Esophagus squamous epithelium (tissue), 4 donors: ENCODE measurements around the gene C19orf38.

Experiments used
- POLR2A ChIP-seq, 4 donors: fragments of 450-650 bp; IDR thresholded peaks; one replicate each; pipeline ENCODE4 v1.6.1; 2017; ENCODE audit warnings: antibody characterized with exemption in 4 of 4, mild to moderate bottlenecking in 4 of 4, moderate library complexity in 3 of 4
- TF ChIP-seq, protein P1 (sequence below), 6 experiments: fragments of 450-650 bp in 4 of 6; fragments of 200-600 bp in 2 of 6; sonication (generic) in 2 of 6; IDR thresholded peaks; one replicate each; pipeline ENCODE4 v1.5.1; 2016 to 2019; ENCODE audit warnings: antibody characterized with exemption in 6 of 6, mild to moderate bottlenecking in 4 of 6, moderate library complexity in 4 of 6

DNA sequence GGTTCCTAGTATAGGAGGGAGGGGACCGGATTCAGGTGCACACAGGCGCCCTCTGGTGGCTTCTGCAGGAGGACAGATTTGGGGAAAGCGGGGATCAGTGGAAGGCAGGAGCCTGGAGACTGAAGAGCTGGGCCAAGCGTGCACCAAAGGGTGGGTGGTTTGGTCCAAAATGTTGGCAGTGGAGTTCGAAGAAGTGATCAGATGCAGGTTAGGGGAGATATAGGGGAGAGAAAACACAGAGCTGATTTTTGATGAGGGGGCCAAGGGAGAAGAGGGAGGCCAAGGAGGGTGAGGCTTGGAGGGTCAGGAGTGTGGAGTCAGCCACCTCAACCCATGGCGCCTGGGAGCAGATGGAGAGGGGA, 16.3 kb downstream of the C19orf38 start:
- TF ChIP-seq, protein P1, sequence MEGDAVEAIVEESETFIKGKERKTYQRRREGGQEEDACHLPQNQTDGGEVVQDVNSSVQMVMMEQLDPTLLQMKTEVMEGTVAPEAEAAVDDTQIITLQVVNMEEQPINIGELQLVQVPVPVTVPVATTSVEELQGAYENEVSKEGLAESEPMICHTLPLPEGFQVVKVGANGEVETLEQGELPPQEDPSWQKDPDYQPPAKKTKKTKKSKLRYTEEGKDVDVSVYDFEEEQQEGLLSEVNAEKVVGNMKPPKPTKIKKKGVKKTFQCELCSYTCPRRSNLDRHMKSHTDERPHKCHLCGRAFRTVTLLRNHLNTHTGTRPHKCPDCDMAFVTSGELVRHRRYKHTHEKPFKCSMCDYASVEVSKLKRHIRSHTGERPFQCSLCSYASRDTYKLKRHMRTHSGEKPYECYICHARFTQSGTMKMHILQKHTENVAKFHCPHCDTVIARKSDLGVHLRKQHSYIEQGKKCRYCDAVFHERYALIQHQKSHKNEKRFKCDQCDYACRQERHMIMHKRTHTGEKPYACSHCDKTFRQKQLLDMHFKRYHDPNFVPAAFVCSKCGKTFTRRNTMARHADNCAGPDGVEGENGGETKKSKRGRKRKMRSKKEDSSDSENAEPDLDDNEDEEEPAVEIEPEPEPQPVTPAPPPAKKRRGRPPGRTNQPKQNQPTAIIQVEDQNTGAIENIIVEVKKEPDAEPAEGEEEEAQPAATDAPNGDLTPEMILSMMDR (IDR thresholded peaks at IDR 0.05): peak; percentile 78 to 90 (median 86)
- TF ChIP-seq POLR2A (IDR thresholded peaks at IDR 0.05): no peak
